MM.1S (cell line): Measurements from ENCODE around the gene TFDP2.

Experiments used
- EZH2phosphoT487 ChIP-seq: fragments of 300-600 bp; sonication (generic); IDR thresholded peaks from 2 replicates; pipeline ENCODE4 v1.6.1; 2018; ENCODE audit warnings: antibody characterized with exemption, low read length
- TF ChIP-seq, protein P1 (sequence below): fragments of 300-600 bp; sonication (generic); IDR thresholded peaks from 2 replicates; pipeline ENCODE4 v1.5.1; 2016; ENCODE audit warnings: antibody characterized with exemption, low read length, mixed read lengths

- TF ChIP-seq, protein P1, sequence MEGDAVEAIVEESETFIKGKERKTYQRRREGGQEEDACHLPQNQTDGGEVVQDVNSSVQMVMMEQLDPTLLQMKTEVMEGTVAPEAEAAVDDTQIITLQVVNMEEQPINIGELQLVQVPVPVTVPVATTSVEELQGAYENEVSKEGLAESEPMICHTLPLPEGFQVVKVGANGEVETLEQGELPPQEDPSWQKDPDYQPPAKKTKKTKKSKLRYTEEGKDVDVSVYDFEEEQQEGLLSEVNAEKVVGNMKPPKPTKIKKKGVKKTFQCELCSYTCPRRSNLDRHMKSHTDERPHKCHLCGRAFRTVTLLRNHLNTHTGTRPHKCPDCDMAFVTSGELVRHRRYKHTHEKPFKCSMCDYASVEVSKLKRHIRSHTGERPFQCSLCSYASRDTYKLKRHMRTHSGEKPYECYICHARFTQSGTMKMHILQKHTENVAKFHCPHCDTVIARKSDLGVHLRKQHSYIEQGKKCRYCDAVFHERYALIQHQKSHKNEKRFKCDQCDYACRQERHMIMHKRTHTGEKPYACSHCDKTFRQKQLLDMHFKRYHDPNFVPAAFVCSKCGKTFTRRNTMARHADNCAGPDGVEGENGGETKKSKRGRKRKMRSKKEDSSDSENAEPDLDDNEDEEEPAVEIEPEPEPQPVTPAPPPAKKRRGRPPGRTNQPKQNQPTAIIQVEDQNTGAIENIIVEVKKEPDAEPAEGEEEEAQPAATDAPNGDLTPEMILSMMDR, result no peak
- TF ChIP-seq EZH2phosphoT487, result no peak
Observed at GRCh38 chr3:141940194-141940776, 209.1 kb downstream of the TFDP2 start.
